Astrocyte of the hippocampus (primary cell): ENCODE data around the gene TMEM271.
"Not testable (repeated sequence)": the region's sequence is repeated elsewhere in the genome, so short reads cannot be mapped to it uniquely, and the experiment has no call there.

Experiments
- DNase-seq: peaks from one replicate; pipeline ENCODE4 v3.0.0; 2011; ENCODE audit warnings: low read depth, low spot score

TMEM271 gene

GRCh38 chr4:610411-611261 is 34.5 kb upstream of the TMEM271 start:
- DNase-seq, result peak; percentile 23

- DNase-seq, result no peak
These were observed 33.4 kb upstream of the TMEM271 start for GRCh38 chr4:609400-610050.

GRCh38 chr4:608236-608635 is 32.1 kb upstream of the TMEM271 start:
- no peak for DNase-seq

GRCh38 chr4:605702-606425 is 29.8 kb upstream of the TMEM271 start:
- no peak for DNase-seq

GRCh38 chr4:604131-604530 is 28.0 kb upstream of the TMEM271 start:
- no peak for DNase-seq

GRCh38 chr4:602559-602942 is 26.5 kb upstream of the TMEM271 start:
- DNase-seq, result no peak

GRCh38 chr4:601612-602558 is 25.8 kb upstream of the TMEM271 start:
- no peak for DNase-seq

GRCh38 chr4:600850-601515 is 24.9 kb upstream of the TMEM271 start:
- DNase-seq, result no peak

GRCh38 chr4:600166-600565 is 24.1 kb upstream of the TMEM271 start:
- DNase-seq, result no peak

- DNase-seq, result no peak
These were observed 22.8 kb upstream of the TMEM271 start for GRCh38 chr4:598925-599324.

GRCh38 chr4:592825-593520 is 16.9 kb upstream of the TMEM271 start:
- DNase-seq, result no peak

- DNase-seq, result not testable (repeated sequence)
These were observed 16.1 kb upstream of the TMEM271 start for GRCh38 chr4:592178-592577.

GRCh38 chr4:590313-590841 is 14.3 kb upstream of the TMEM271 start:
- DNase-seq, result no peak

- DNase-seq, result no peak
These were observed 13.3 kb upstream of the TMEM271 start for GRCh38 chr4:589219-589963.

GRCh38 chr4:588351-588849 is 12.3 kb upstream of the TMEM271 start:
- DNase-seq, result no peak

GRCh38 chr4:587671-588350 is 11.7 kb upstream of the TMEM271 start:
- DNase-seq, result no peak

GRCh38 chr4:583820-584219 is 7.7 kb upstream of the TMEM271 start:
- DNase-seq, result no peak

GRCh38 chr4:581753-582361 is 5.8 kb upstream of the TMEM271 start:
- no peak for DNase-seq
